Neuronal stem cell (in vitro differentiated cells): ENCODE measurements around the gene C10orf105.

Source experiments
- DNase-seq: peaks from one replicate; pipeline ENCODE4 v3.0.0-alpha.2; 2013; ENCODE audit warnings: low spot score
- H2AFZ ChIP-seq: one replicate; pipeline ENCODE4 v1.6.1; 2013; ENCODE audit warnings: mild to moderate bottlenecking, low read length, inconsistent platforms
- H2AK5ac ChIP-seq: 2 replicates; pipeline ENCODE4 v1.6.1; 2013; ENCODE audit warnings: low read depth, mild to moderate bottlenecking, inconsistent platforms, low read length, moderate library complexity, mixed read lengths
- H2BK120ac ChIP-seq: 2 replicates; pipeline ENCODE4 v1.6.1; 2013; ENCODE audit warnings: low read depth, mild to moderate bottlenecking, inconsistent platforms, low read length, moderate library complexity, mixed read lengths
- H2BK12ac ChIP-seq: one replicate; pipeline ENCODE4 v1.6.1; 2013; ENCODE audit warnings: low read length, inconsistent platforms
- H2BK15ac ChIP-seq: 2 replicates; pipeline ENCODE4 v1.6.1; 2013; ENCODE audit warnings: mild to moderate bottlenecking, low read length, inconsistent platforms, mixed read lengths
- H2BK5ac ChIP-seq: one replicate; pipeline ENCODE4 v1.6.1; 2013; ENCODE audit warnings: inconsistent platforms, mild to moderate bottlenecking, low read length, moderate library complexity
- H3K14ac ChIP-seq: one replicate; pipeline ENCODE4 v1.6.1; 2013; ENCODE audit warnings: low read length, inconsistent platforms
- H3K18ac ChIP-seq: 2 replicates; pipeline ENCODE4 v1.6.1; 2013; ENCODE audit warnings: low read length, inconsistent platforms
- H3K23ac ChIP-seq: 2 replicates; pipeline ENCODE4 v1.6.1; 2013; ENCODE audit warnings: low read depth, mild to moderate bottlenecking, mixed read lengths, low read length, inconsistent platforms; ENCODE audit not compliant: poor library complexity
- H3K27ac ChIP-seq: replicated peaks from 3 replicates; pipeline ENCODE4 v1.5.1; 2013; ENCODE audit warnings: low read length, inconsistent platforms
- H3K27me3 ChIP-seq, 3 experiments: 2 replicates each; pipeline ENCODE4 v1.6.1; 2013; ENCODE audit warnings: low read length in 3 of 3, mild to moderate bottlenecking in 2 of 3, inconsistent platforms in 1 of 3, low read depth in 1 of 3, mixed read lengths in 1 of 3, moderate library complexity in 1 of 3; ENCODE audit not compliant: control insufficient read depth in 3 of 3, insufficient read depth in 3 of 3
- H3K36me3 ChIP-seq, 2 donors: replicated peaks in 1 of 2; 2 replicates each; pipeline ENCODE4 v1.6.1; 2013; ENCODE audit warnings: low read length in 2 of 2; ENCODE audit not compliant: control insufficient read depth in 2 of 2, insufficient read depth in 2 of 2
- H3K4ac ChIP-seq: 2 replicates; pipeline ENCODE4 v1.6.1; 2013; ENCODE audit warnings: inconsistent platforms, mild to moderate bottlenecking, low read length, moderate library complexity
- H3K4me1 ChIP-seq, 2 donors: 1 replicate in 1 of 2; 2 replicates in 1 of 2; pipeline ENCODE4 v1.6.1; 2013; ENCODE audit warnings: low read length in 2 of 2, low read depth in 1 of 2; ENCODE audit not compliant: control insufficient read depth in 2 of 2, insufficient read depth in 1 of 2
- H3K4me2 ChIP-seq: one replicate; pipeline ENCODE4 v1.6.1; 2013; ENCODE audit warnings: mild to moderate bottlenecking, low read length, inconsistent platforms; ENCODE audit not compliant: insufficient read depth, poor library complexity, severe bottlenecking
- H3K4me3 ChIP-seq, 2 donors: 2 replicates each; pipeline ENCODE4 v1.5.1; 2013; ENCODE audit warnings: low read length in 2 of 2, mild to moderate bottlenecking in 2 of 2, inconsistent platforms in 1 of 2, moderate library complexity in 1 of 2
- H3K79me1 ChIP-seq: one replicate; pipeline ENCODE4 v1.6.1; 2013; ENCODE audit warnings: low read depth, mild to moderate bottlenecking, inconsistent platforms, low read length, moderate library complexity
- H3K9ac ChIP-seq: one replicate; pipeline ENCODE4 v1.6.1; 2013; ENCODE audit warnings: mild to moderate bottlenecking, low read depth, low read length, inconsistent platforms; ENCODE audit not compliant: poor library complexity
- H3K9me3 ChIP-seq, 2 donors: replicated peaks in 1 of 2; 2 replicates each; pipeline versions ENCODE3 to v1.6.1; 2013; ENCODE audit warnings: low read length in 2 of 2, mild to moderate bottlenecking in 2 of 2, inconsistent platforms in 1 of 2, low read depth in 1 of 2, mixed read lengths in 1 of 2, moderate library complexity in 1 of 2; ENCODE audit not compliant: control insufficient read depth in 2 of 2, insufficient read depth in 1 of 2
- H4K8ac ChIP-seq: one replicate; pipeline ENCODE4 v1.6.1; 2013; ENCODE audit warnings: low read depth, mild to moderate bottlenecking, inconsistent platforms, low read length, moderate library complexity
- H4K91ac ChIP-seq: one replicate; pipeline ENCODE4 v1.6.1; 2013; ENCODE audit warnings: low read length, low read depth, mild to moderate bottlenecking, inconsistent platforms; ENCODE audit not compliant: poor library complexity
- WGBS, 2 donors: extraction: QIAGEN DNeasy Blood & Tissue Kit; methylation state at CpG; one replicate each; pipeline ENCODE4 v1.1.7; 2013; ENCODE audit warnings: missing lambda C conversion rate in 2 of 2, mixed read lengths in 1 of 2; ENCODE audit not compliant: insufficient read length in 2 of 2, insufficient replicate concordance in 1 of 2; ENCODE audit errors: extremely low coverage in 2 of 2; 5-methylcytosine and 5-hydroxymethylcytosine counted together

Gene C10orf105

GRCh38 chr10:71664585-71664984 lies 55.0 kb downstream of the C10orf105 start:
- Histone ChIP-seq H4K91ac (no peak overlapping the region), H2AFZ (no peak overlapping the region), H3K23ac (no peak overlapping the region), H2AK5ac (peak overlapping the region; percentile 69), H3K27me3 (peaks cover 0 to 39% (median 0%) of the 10 kb centered on the region in 3 experiments), H2BK5ac (no peak overlapping the region), H3K9ac (no peak overlapping the region), H3K14ac (no peak overlapping the region), H3K4me3 (no peak overlapping the region), H3K18ac (peak overlapping the region; percentile 65), H2BK15ac (peak overlapping the region; percentile 59), H4K8ac (no peak overlapping the region), H3K4me1 (peaks cover 0 to 17% of the 10 kb centered on the region in 2 donors), H3K4me2 (no peak overlapping the region), H3K27ac (no peak overlapping the region), H2BK120ac (no peak overlapping the region), H2BK12ac (no peak overlapping the region), H3K9me3 (no peaks in the 10 kb centered on the region), H3K79me1 (no peaks in the 10 kb centered on the region), H3K36me3 (no peaks in the 10 kb centered on the region), H3K4ac (no peak overlapping the region)
- DNase-seq: no peak
- WGBS, 2 donors: no CpG with 5 or more reads among the region's 2 CpGs

GRCh38 chr10:71663311-71663710 lies 56.3 kb downstream of the C10orf105 start:
- Histone ChIP-seq H3K27ac (no peak overlapping the region), H2BK15ac (no peak overlapping the region), H3K18ac (no peak overlapping the region), H4K8ac (no peak overlapping the region), H3K9ac (no peak overlapping the region), H3K23ac (no peak overlapping the region), H3K4me3 (no peak overlapping the region), H2AFZ (no peak overlapping the region), H2BK120ac (no peak overlapping the region), H2BK12ac (peak overlapping the region; percentile 47), H3K27me3 (peaks cover 0 to 32% (median 0%) of the 10 kb centered on the region in 3 experiments), H3K14ac (no peak overlapping the region), H3K4ac (no peak overlapping the region), H4K91ac (no peak overlapping the region), H2BK5ac (no peak overlapping the region), H3K36me3 (no peaks in the 10 kb centered on the region), H3K4me1 (peaks cover 6 to 29% of the 10 kb centered on the region in 2 donors), H3K4me2 (no peak overlapping the region), H2AK5ac (no peak overlapping the region), H3K9me3 (no peaks in the 10 kb centered on the region), H3K79me1 (no peaks in the 10 kb centered on the region)
- no peak for DNase-seq
- no CpG with 5 or more reads among the region's 7 CpGs for WGBS, 2 donors

DNA sequence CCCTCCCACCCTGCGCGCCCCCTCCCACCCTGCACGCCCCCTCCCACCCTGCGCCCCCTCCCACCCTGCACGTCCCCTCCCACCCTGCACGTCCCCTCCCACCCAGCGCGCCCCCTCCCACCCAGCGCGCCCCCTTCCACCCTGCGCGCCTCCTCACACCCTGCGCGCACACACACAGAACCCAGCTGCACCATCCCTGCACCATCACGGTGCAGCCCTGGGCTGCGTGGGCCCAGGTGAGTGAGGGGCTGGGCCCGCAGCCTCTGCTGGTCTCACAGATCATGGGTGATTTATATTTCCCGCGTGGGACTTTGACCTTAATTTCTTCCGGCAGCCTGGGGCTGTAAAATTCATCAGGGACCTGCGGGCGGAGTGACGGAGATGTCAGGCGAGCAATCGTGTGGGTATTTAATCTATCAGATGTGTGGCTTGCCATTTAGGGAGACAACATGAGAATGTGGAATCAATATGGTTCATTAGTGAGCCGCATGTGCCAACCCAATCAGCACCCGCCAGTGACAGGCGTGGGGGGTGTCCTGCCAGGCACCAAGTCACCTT lies 57.7 kb downstream of the C10orf105 start:
- Histone ChIP-seq H2BK5ac (no peak overlapping the region), H3K18ac (peak overlapping the region; percentile 74), H3K27ac (no peak overlapping the region), H2AK5ac (peak overlapping the region; percentile 71), H3K4me2 (no peak overlapping the region), H3K4ac (no peak overlapping the region), H3K9ac (no peak overlapping the region), H4K91ac (no peak overlapping the region), H2BK15ac (peak overlapping the region; percentile 56), H3K4me3 (no peak overlapping the region), H3K4me1 (peaks cover 11 to 38% of the 10 kb centered on the region in 2 donors), H4K8ac (no peak overlapping the region), H2BK12ac (no peak overlapping the region), H2AFZ (no peak overlapping the region), H3K27me3 (peaks cover 0 to 22% (median 0%) of the 10 kb centered on the region in 3 experiments), H3K23ac (peak overlapping the region; percentile 67), H3K79me1 (no peaks in the 10 kb centered on the region), H3K14ac (no peak overlapping the region), H2BK120ac (no peak overlapping the region), H3K9me3 (no peaks in the 10 kb centered on the region), H3K36me3 (no peaks in the 10 kb centered on the region)
- WGBS, 2 donors: no CpG with 5 or more reads among the region's 28 CpGs
- no peak for DNase-seq
